IPS-NIHi7 (cell line): ENCODE data around the gene AKIRIN2.
"Not testable (repeated sequence)": the region's sequence is repeated elsewhere in the genome, so short reads cannot be mapped to it uniquely, and the experiment has no call there.

Experiments
- DNase-seq: peaks from one replicate; pipeline ENCODE4 v3.0.0; 2012; ENCODE audit warnings: mixed read lengths; ENCODE audit errors: extremely low spot score

AKIRIN2 gene

GRCh38 chr6:87687893-87688292, 14.1 kb downstream of the AKIRIN2 start:
- not testable (repeated sequence) for DNase-seq

- no peak for DNase-seq
These were observed 14.7 kb downstream of the AKIRIN2 start for GRCh38 chr6:87687296-87687695.

GRCh38 chr6:87686636-87687205, 15.3 kb downstream of the AKIRIN2 start:
- DNase-seq, result not testable (repeated sequence)

GRCh38 chr6:87684895-87685654, 17.0 kb downstream of the AKIRIN2 start:
- DNase-seq, result no peak

- DNase-seq, result no peak
These were observed 18.1 kb downstream of the AKIRIN2 start for GRCh38 chr6:87683890-87684289.

GRCh38 chr6:87682310-87682709, 19.7 kb downstream of the AKIRIN2 start:
- DNase-seq, result no peak

- DNase-seq, result no peak
These were observed 26.9 kb downstream of the AKIRIN2 start for GRCh38 chr6:87675004-87675681.

- DNase-seq, result no peak
These were observed 27.7 kb downstream of the AKIRIN2 start for GRCh38 chr6:87674290-87674689.

GRCh38 chr6:87673237-87673636, 28.8 kb downstream of the AKIRIN2 start:
- no peak for DNase-seq

GRCh38 chr6:87672641-87673040, 29.4 kb downstream of the AKIRIN2 start:
- DNase-seq, result no peak

GRCh38 chr6:87671555-87672029, 30.4 kb downstream of the AKIRIN2 start:
- DNase-seq, result no peak

GRCh38 chr6:87670707-87671106, 31.3 kb downstream of the AKIRIN2 start:
- no peak for DNase-seq

GRCh38 chr6:87669051-87669450, 33.0 kb downstream of the AKIRIN2 start:
- DNase-seq, result no peak

GRCh38 chr6:87668013-87668412, 34.0 kb downstream of the AKIRIN2 start:
- no peak for DNase-seq

GRCh38 chr6:87667032-87667431, 35.0 kb downstream of the AKIRIN2 start:
- no peak for DNase-seq

GRCh38 chr6:87664921-87665485, 37.0 kb downstream of the AKIRIN2 start:
- DNase-seq, result no peak

GRCh38 chr6:87663434-87663833, 38.6 kb downstream of the AKIRIN2 start:
- DNase-seq, result no peak

- no peak for DNase-seq
These were observed 40.5 kb downstream of the AKIRIN2 start for GRCh38 chr6:87661503-87661902.

GRCh38 chr6:87661016-87661415, 41.0 kb downstream of the AKIRIN2 start:
- no peak for DNase-seq

- no peak for DNase-seq
These were observed 41.7 kb downstream of the AKIRIN2 start for GRCh38 chr6:87660226-87660911.

GRCh38 chr6:87658516-87658915, 43.5 kb downstream of the AKIRIN2 start:
- no peak for DNase-seq

GRCh38 chr6:87656857-87657256, 45.2 kb downstream of the AKIRIN2 start:
- no peak for DNase-seq
